ENCODE results near the gene CDHR5.

CDHR5 gene

GRCh38 chr11:611001-611996 lies 13.5 kb downstream of the CDHR5 start:
- no peak overlapping the region for H3K4me3 Mint-ChIP-seq

GRCh38 chr11:610146-610801 lies 14.5 kb downstream of the CDHR5 start:
- no peak overlapping the region for H3K27ac Mint-ChIP-seq
- H3K4me3 Mint-ChIP-seq, result no peak overlapping the region
- H3K4me1 Mint-ChIP-seq, result peaks cover 26% of the 10 kb centered on the region
- peaks cover 24% of the 10 kb centered on the region for H3K36me3 Mint-ChIP-seq
- H3K27me3 Mint-ChIP-seq, result no peaks in the 10 kb centered on the region
- no peak for ATAC-seq
- no peaks in the 10 kb centered on the region for H3K9me3 Mint-ChIP-seq

More at GRCh38 chr11:611001-611996, 13.5 kb downstream of the CDHR5 start:
- no peak overlapping the region for H3K27ac Mint-ChIP-seq
- H3K27me3 Mint-ChIP-seq, result no peaks in the 10 kb centered on the region
- H3K4me1 Mint-ChIP-seq, result peaks cover 29% of the 10 kb centered on the region
- no peaks in the 10 kb centered on the region for H3K9me3 Mint-ChIP-seq
- ATAC-seq, result no peak
- peaks cover 24% of the 10 kb centered on the region for H3K36me3 Mint-ChIP-seq

DNA sequence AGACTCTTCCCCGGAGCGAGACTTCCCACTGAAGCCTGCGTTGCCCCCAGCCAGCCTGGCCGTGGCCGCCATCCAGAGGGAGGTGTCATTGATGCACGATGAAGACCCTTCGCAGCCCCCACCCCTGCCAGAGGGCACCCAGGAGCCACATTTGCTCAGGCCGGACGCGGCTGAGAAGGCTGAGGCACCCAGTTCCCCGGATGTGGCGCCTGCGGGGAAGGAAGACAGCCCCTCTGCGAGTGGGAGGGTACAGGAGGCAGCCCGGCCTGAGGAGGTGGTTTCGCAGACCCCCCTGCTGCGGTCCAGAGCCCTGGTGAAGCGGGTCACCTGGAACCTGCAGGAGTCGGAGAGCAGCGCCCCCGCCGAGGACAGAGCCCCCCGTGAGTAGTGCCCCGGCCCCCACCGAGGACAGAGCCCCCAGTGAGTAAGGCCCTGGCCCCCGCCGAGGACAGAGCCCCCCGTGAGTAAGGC lies 15.4 kb downstream of the CDHR5 start:
- peaks cover 22% of the 10 kb centered on the region for H3K4me1 Mint-ChIP-seq
- peaks cover 30% of the 10 kb centered on the region for H3K36me3 Mint-ChIP-seq
- no peaks in the 10 kb centered on the region for H3K9me3 Mint-ChIP-seq
- H3K4me3 Mint-ChIP-seq, result no peak overlapping the region
- no peaks in the 10 kb centered on the region for H3K27me3 Mint-ChIP-seq
- ATAC-seq, result no peak
- no peak overlapping the region for H3K27ac Mint-ChIP-seq

GRCh38 chr11:608791-609251 lies 15.9 kb downstream of the CDHR5 start:
- Mint-ChIP-seq H3K4me1 (peaks cover 16% of the 10 kb centered on the region), H3K36me3 (peaks cover 35% of the 10 kb centered on the region), H3K9me3 (no peaks in the 10 kb centered on the region), H3K27me3 (no peaks in the 10 kb centered on the region), H3K27ac (no peak overlapping the region), H3K4me3 (no peak overlapping the region)
- no peak for ATAC-seq

DNA sequence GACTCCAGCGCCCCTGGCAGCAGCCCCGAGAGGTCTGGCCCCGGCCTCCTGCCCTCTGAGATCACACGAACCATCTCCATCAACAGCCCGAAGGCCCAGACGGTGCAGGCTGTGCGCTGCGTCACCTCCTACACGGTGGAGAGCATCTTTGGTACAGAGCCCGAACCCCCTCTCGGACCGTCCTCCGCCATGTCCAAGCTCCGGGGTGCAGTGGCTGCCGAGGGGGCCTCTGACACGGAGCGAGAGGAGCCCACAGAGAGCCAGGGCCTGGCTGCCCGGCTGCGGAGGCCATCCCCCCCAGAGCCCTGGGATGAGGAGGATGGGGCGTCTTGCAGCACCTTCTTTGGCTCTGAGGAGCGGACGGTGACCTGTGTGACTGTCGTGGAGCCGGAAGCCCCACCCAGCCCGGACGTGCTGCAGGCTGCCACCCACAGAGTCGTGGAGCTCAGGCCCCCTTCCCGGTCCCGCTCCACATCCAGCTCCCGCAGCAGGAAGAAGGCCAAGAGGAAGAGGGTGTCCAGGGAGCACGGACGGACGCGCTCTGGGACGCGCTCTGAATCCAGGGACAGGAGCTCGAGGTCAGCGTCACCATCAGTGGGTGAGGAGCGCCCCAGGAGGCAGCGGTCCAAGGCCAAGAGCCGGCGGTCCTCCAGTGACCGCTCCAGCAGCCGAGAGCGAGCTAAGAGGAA lies 16.6 kb downstream of the CDHR5 start:
- Mint-ChIP-seq H3K27ac (no peak overlapping the region), H3K9me3 (no peaks in the 10 kb centered on the region)

GRCh38 chr11:607020-607780 lies 17.6 kb downstream of the CDHR5 start:
- Mint-ChIP-seq H3K27me3 (no peaks in the 10 kb centered on the region), H3K9me3 (no peaks in the 10 kb centered on the region), H3K4me1 (no peaks in the 10 kb centered on the region), H3K4me3 (no peak overlapping the region), H3K27ac (no peak overlapping the region), H3K36me3 (peaks cover 37% of the 10 kb centered on the region)
- no peak for ATAC-seq

More for the DNA sequence above, 16.6 kb downstream of the CDHR5 start:
- Mint-ChIP-seq H3K4me3 (no peak overlapping the region), H3K4me1 (peaks cover 9% of the 10 kb centered on the region), H3K36me3 (peaks cover 36% of the 10 kb centered on the region), H3K27me3 (no peaks in the 10 kb centered on the region)
- no peak for ATAC-seq

DNA sequence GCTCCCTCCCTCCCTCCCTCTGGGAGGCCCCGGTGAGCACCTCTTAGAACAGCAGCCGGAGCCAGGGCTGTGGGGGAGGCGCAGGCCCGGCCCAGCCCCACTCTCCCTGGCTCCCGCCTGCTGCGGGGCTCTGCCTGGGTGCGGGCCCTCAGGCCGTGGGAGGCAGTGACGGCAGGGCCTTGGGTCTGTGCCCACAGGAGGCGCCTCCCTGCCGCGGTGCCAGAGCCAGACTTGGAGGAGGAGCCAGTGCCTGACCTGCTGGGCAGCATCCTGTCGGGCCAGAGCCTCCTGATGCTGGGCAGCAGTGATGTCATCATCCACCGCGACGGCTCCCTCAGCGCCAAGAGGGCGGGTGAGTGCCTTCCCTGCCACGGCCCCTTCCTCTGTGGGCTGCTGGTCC lies 18.5 kb downstream of the CDHR5 start:
- Mint-ChIP-seq H3K9me3 (no peaks in the 10 kb centered on the region), H3K4me3 (no peak overlapping the region), H3K27me3 (no peaks in the 10 kb centered on the region), H3K36me3 (peaks cover 47% of the 10 kb centered on the region), H3K4me1 (no peaks in the 10 kb centered on the region), H3K27ac (no peak overlapping the region)
- no peak for ATAC-seq

DNA sequence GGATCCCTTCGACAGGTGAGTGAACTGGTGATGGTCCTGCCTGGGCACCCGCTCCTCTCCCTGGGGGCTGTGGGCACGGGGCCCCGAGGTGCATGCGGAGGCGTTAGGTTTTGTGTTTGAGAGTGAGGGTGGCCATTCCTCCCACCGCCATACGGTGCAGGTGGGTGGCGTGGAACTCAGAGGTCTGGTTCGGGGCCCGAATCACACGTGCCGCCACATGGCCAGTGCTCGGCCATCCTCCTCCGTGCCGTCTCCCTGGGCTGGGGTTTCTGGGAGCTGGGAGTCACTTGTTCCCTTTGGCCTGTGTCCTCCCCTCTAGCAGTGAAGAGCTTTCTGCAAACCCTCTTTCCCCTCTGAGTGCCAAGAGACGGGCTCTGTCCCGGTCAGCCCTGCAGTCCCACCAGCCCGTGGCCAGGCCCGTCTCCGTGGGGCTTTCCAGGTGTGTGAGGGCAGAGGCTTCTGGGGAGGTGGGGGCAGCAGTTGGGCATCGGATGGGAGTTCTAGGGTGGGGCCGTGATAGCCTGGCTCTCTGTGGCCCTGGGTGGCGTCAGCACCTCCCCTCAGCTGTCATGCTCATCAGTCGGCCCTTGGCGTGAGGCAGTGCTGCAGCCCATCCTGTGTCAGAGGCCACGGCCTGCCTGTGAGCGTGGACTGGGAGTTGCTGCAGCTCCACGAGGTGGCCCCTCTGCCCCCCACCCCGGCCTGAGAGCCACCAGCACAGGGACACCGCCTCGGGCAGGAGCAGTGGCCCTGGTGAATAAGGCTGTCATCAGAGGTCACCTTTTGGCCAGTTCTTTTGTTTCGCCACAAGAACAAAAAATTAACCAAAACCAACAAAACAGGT lies 19.2 kb downstream of the CDHR5 start:
- H3K4me3 Mint-ChIP-seq, result no peak overlapping the region
- no peak for ATAC-seq
- no peaks in the 10 kb centered on the region for H3K27me3 Mint-ChIP-seq
- no peaks in the 10 kb centered on the region for H3K4me1 Mint-ChIP-seq
- no peaks in the 10 kb centered on the region for H3K9me3 Mint-ChIP-seq
- peaks cover 42% of the 10 kb centered on the region for H3K36me3 Mint-ChIP-seq
- H3K27ac Mint-ChIP-seq, result no peak overlapping the region

GRCh38 chr11:603154-603553 lies 21.6 kb downstream of the CDHR5 start:
- Mint-ChIP-seq H3K27ac (no peak overlapping the region), H3K27me3 (no peaks in the 10 kb centered on the region), H3K4me3 (no peak overlapping the region), H3K4me1 (no peaks in the 10 kb centered on the region), H3K9me3 (no peaks in the 10 kb centered on the region), H3K36me3 (peaks cover 34% of the 10 kb centered on the region)
- no peak for ATAC-seq

DNA sequence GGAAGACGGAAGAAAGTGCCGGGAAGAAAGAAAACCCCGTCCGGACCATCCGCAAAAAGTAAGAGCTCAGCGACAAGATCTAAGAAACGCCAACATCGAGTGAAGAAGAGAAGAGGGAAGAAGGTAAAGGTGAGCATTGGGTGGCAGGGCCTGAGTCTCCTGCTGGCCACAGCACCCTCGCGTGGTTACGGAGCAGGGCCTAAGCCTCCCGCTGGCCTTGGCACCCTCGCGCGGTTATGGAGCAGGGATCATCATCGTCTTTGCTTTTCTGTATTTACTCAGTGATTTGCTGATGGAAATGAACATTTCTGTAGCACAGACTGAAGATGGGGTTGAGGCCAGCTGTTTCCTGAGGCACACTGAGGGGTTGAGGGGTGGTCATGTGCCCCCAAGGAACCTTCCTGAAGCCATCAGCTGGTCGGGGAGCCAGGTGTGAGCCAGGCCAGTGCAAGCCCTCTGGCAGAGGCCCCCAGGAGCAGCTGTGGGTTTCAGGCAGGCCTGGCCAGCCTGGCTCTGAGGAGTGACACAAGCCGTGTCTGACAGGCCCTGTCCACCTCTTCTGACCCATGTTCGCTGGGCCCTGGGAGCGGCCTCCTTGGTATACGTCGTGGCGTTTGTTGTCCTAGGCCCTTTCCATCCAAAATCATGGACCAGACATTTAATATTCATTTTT lies 23.0 kb downstream of the CDHR5 start:
- Mint-ChIP-seq H3K27me3 (no peaks in the 10 kb centered on the region), H3K4me3 (no peak overlapping the region), H3K27ac (no peak overlapping the region), H3K9me3 (no peaks in the 10 kb centered on the region), H3K36me3 (peaks cover 33% of the 10 kb centered on the region), H3K4me1 (no peaks in the 10 kb centered on the region)
- no peak for ATAC-seq

DNA sequence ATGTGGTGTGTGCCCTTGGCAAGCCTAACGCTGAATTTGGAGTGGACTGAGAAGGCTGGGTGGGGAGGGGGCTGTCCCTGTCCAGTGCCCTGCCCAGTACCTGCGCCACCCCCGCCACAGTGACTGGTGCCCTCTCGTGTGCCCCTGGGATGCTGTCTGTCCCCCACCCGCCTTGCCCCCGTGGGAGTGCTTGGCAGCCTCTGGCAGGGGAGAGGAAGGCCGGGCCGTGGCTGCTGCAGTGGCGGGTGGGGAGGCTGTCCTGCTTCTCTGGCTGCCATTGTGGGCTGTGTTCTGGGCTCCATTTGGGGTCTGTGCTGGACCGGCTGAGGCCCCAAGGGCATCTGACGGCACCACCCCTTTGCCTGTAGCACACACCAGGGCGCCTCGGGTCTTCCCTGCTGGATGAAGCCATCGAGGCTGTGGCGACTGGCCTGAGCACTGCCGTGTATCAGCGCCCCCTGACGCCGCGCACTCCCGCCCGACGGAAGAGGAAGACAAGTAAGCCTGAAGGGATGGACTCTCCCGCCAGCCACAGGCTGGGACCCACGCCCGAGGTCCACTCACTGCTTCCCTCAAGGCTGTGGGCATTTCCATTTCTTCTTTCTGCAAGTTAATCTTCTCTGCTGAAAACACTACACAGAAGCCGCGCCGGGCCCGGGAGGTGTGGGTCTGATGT lies 26.6 kb downstream of the CDHR5 start:
- Mint-ChIP-seq H3K36me3 (peaks cover 31% of the 10 kb centered on the region), H3K27ac (no peak overlapping the region), H3K9me3 (no peaks in the 10 kb centered on the region), H3K27me3 (no peaks in the 10 kb centered on the region), H3K4me1 (no peaks in the 10 kb centered on the region), H3K4me3 (no peak overlapping the region)
- ATAC-seq, result no peak

GRCh38 chr11:597166-597725 lies 27.5 kb downstream of the CDHR5 start:
- Mint-ChIP-seq H3K36me3 (peaks cover 40% of the 10 kb centered on the region), H3K4me1 (no peaks in the 10 kb centered on the region), H3K4me3 (no peak overlapping the region), H3K27me3 (no peaks in the 10 kb centered on the region), H3K9me3 (no peaks in the 10 kb centered on the region), H3K27ac (no peak overlapping the region)
- no peak for ATAC-seq

- no peak for ATAC-seq
- Mint-ChIP-seq H3K4me1 (no peaks in the 10 kb centered on the region), H3K27me3 (no peaks in the 10 kb centered on the region), H3K9me3 (no peaks in the 10 kb centered on the region), H3K4me3 (no peak overlapping the region), H3K36me3 (peaks cover 35% of the 10 kb centered on the region), H3K27ac (no peak overlapping the region)
Observed at GRCh38 chr11:596374-596773, 28.4 kb downstream of the CDHR5 start.

All from stimulated activated memory B cell treated with anti-CD40 and anti-IgM and Interleukin-4, amounts not matched to agents 10 μg/mL and 1 μg/mL and 100 μg/mL, for 72 hours (primary cell).